ENCODE results near the gene CCL7. TPM values are rescaled to one million over a fixed set of nuclear protein-coding genes. Genes with fewer than 3 reads are reported as not detected.

The CCL7 gene
- polyA plus RNA-seq, 3 donors: 0.25 to 0.38 TPM; not detected in 1

DNA sequence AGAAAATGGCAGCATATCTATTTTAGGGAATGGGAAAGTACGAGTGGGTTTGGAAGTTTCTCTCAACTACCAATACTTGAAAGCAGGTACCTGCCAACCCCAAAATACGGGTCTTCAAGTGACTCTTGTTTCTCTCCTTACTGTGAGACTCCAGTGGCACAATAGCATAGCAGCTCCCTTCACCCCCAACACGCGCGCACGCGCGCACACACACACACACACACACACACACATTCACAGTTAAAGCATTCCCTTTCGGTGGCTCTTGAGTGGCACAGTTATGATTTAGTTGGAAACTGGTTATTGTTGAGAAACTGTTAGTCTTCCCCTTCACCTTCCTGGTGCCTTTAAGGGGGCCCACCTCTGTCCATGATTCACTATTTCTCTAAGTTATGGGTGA lies 45.0 kb upstream of the CCL7 start:
- no peak overlapping the region for H3K4me2 ChIP-seq (replicated peaks; ENCODE audit: extremely low read depth, low read length, poor library complexity, severe bottlenecking)
- Mint-ChIP-seq H3K4me1 (peaks cover 41% of the 10 kb centered on the region), H3K36me3 (peaks cover 2 to 4% of the 10 kb centered on the region in 2 donors), H3K27me3 (ENCODE audit: low read depth in 3 of 3) (peaks cover 1 to 3% (median 3%) of the 10 kb centered on the region in 3 donors), H3K4me3 (no peak overlapping the region), H3K9me3 (peaks cover 3 to 18% (median 14%) of the 10 kb centered on the region in 7 donors), H3K27ac (peak overlapping the region in 1 of 7 donors; percentile 2)
- no peak for DNase-seq
- no peaks in the 10 kb centered on the region for H3K36me3 ChIP-seq (replicated peaks in 1 of 2; ENCODE audit: control insufficient read depth in 1 of 2, insufficient read depth in 2 of 2, low read length in 2 of 2)
- H3K9me3 ChIP-seq (replicated peaks in 1 of 2; ENCODE audit: control insufficient read depth in 1 of 2, insufficient read depth in 1 of 2, low read length in 2 of 2): peaks cover 5 to 7% of the 10 kb centered on the region in 2 donors
- H4K20me1 ChIP-seq (ENCODE audit: insufficient read depth, low read length): no peaks in the 10 kb centered on the region
- H3K9ac ChIP-seq (ENCODE audit: insufficient read depth, low read length, poor library complexity, severe bottlenecking): no peak overlapping the region
- no peak overlapping the region for H3K27ac ChIP-seq (ENCODE audit: low read depth in 1 of 2, low read length in 2 of 2)
- H3K4me1 ChIP-seq (ENCODE audit: control insufficient read depth in 1 of 2, insufficient read depth in 2 of 2, low read length in 2 of 2): peaks cover 36 to 37% of the 10 kb centered on the region in 2 donors
- H3K27me3 ChIP-seq (ENCODE audit: control insufficient read depth in 2 of 2, insufficient read depth in 2 of 2, low read length in 2 of 2): no peaks in the 10 kb centered on the region
- 100% methylated on average over 1 of the region's 9 CpGs for WGBS (ENCODE audit: insufficient coverage)
- no peaks in the 10 kb centered on the region for H3K79me2 ChIP-seq (ENCODE audit: insufficient read depth, low read length)
- no peak overlapping the region for H3K4me3 ChIP-seq (replicated peaks in 1 of 3; ENCODE audit: low read depth in 2 of 3, low read length in 3 of 3)
- H2AFZ ChIP-seq (ENCODE audit: insufficient read depth, low read depth, low read length, poor library complexity, severe bottlenecking): no peak overlapping the region
- intact Hi-C loops (cut with micrococcal nuclease): loop anchor here in 1 of 2 donors (10.0 kb wide), 1 partner anchor 1970 kb away; the partner anchor contains the start of genes CCL3L1 and CCL3L3
- TF ChIP-seq, protein P1, sequence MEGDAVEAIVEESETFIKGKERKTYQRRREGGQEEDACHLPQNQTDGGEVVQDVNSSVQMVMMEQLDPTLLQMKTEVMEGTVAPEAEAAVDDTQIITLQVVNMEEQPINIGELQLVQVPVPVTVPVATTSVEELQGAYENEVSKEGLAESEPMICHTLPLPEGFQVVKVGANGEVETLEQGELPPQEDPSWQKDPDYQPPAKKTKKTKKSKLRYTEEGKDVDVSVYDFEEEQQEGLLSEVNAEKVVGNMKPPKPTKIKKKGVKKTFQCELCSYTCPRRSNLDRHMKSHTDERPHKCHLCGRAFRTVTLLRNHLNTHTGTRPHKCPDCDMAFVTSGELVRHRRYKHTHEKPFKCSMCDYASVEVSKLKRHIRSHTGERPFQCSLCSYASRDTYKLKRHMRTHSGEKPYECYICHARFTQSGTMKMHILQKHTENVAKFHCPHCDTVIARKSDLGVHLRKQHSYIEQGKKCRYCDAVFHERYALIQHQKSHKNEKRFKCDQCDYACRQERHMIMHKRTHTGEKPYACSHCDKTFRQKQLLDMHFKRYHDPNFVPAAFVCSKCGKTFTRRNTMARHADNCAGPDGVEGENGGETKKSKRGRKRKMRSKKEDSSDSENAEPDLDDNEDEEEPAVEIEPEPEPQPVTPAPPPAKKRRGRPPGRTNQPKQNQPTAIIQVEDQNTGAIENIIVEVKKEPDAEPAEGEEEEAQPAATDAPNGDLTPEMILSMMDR (IDR thresholded peaks at IDR 0.05): no peak

DNA sequence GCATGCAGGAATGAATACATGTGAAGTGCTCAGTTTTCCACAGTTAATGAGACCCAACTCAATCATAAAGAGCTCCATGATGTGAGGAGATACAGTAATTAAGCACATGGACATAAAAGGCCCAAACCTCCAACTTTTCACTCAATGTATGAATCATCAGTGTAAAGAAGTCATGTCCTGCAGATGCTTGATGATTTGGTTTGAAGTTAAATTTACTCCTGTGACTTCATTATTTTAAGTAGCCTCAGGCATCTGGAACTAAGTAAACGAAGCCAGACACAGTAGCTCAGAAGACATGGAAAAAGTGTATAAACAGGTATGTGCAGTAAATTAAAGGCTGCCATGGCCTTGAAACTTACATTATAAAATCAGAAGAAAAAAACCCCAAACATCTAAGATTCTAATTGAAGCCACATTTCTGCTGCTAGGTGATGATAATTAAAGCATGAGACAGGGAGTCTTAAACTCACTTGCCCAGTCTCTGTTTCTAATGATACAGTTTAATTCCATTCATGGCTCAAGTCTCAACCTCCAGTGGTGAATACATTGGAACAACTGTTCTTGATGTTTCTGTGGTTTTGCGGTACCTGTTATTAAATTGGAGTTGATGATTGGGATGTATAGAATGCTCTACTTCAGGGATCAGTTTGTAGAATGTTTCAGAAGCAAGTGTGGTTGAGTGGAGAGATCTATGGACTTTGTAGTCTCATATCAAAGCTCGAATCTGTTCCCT lies 43.8 kb upstream of the CCL7 start:
- no peak for DNase-seq
- TF ChIP-seq, protein P1 (IDR thresholded peaks at IDR 0.05): no peak
- H4K20me1 ChIP-seq (ENCODE audit: insufficient read depth, low read length): no peaks in the 10 kb centered on the region
- H3K27me3 ChIP-seq (ENCODE audit: control insufficient read depth in 2 of 2, insufficient read depth in 2 of 2, low read length in 2 of 2): no peaks in the 10 kb centered on the region
- no peak overlapping the region for H3K9ac ChIP-seq (ENCODE audit: insufficient read depth, low read length, poor library complexity, severe bottlenecking)
- H3K4me2 ChIP-seq (replicated peaks; ENCODE audit: extremely low read depth, low read length, poor library complexity, severe bottlenecking): no peak overlapping the region
- no peak overlapping the region for H3K27ac ChIP-seq (ENCODE audit: low read depth in 1 of 2, low read length in 2 of 2)
- peaks cover 1 to 3% (median 3%) of the 10 kb centered on the region in 3 donors for H3K27me3 Mint-ChIP-seq (ENCODE audit: low read depth in 3 of 3)
- H3K4me1 ChIP-seq (ENCODE audit: control insufficient read depth in 1 of 2, insufficient read depth in 2 of 2, low read length in 2 of 2): peaks cover 25% of the 10 kb centered on the region in 2 donors
- no peaks in the 10 kb centered on the region for H3K36me3 ChIP-seq (replicated peaks in 1 of 2; ENCODE audit: control insufficient read depth in 1 of 2, insufficient read depth in 2 of 2, low read length in 2 of 2)
- 100% methylated on average over 2 of the region's 3 CpGs for WGBS (ENCODE audit: insufficient coverage)
- H2AFZ ChIP-seq (ENCODE audit: insufficient read depth, low read depth, low read length, poor library complexity, severe bottlenecking): no peak overlapping the region
- H3K4me1 Mint-ChIP-seq: peaks cover 30% of the 10 kb centered on the region
- no peak overlapping the region for H3K4me3 Mint-ChIP-seq
- H3K9me3 Mint-ChIP-seq: peaks cover 3 to 23% (median 19%) of the 10 kb centered on the region in 7 donors
- no peak overlapping the region for H3K4me3 ChIP-seq (replicated peaks in 1 of 3; ENCODE audit: low read depth in 2 of 3, low read length in 3 of 3)
- peaks cover 5 to 9% of the 10 kb centered on the region in 2 donors for H3K9me3 ChIP-seq (replicated peaks in 1 of 2; ENCODE audit: control insufficient read depth in 1 of 2, insufficient read depth in 1 of 2, low read length in 2 of 2)
- intact Hi-C loops (cut with micrococcal nuclease): loop anchor here in 1 of 2 donors (10.0 kb wide), 1 partner anchor 1969 kb away; the partner anchor contains the start of genes CCL3L1 and CCL3L3
- no peaks in the 10 kb centered on the region for H3K79me2 ChIP-seq (ENCODE audit: insufficient read depth, low read length)
- H3K36me3 Mint-ChIP-seq: peaks cover 2 to 4% of the 10 kb centered on the region in 2 donors
- no peak overlapping the region for H3K27ac Mint-ChIP-seq
